Muscle of leg (tissue), 11 donors: ENCODE measurements around the gene DUS2. TPM values are rescaled to one million over a fixed set of nuclear protein-coding genes. Genes with fewer than 3 reads are reported as not detected.
A peak's percentile ranks its signal among the peaks of the same experiment; 100 is the strongest.
"Not testable (repeated sequence)": the region's sequence is repeated elsewhere in the genome, so short reads cannot be mapped to it uniquely, and the experiment has no call there.

Source experiments
- DNase-seq: peaks from one replicate; pipeline ENCODE4 v3.0.0; 2013
- H3K27ac ChIP-seq: one replicate; pipeline ENCODE4 v1.5.1; 2013; ENCODE audit warnings: mild to moderate bottlenecking, low read length, control low read depth
- H3K27me3 ChIP-seq: one replicate; pipeline ENCODE4 v1.6.1; 2013; ENCODE audit warnings: low read length; ENCODE audit not compliant: control insufficient read depth, insufficient read depth
- H3K36me3 ChIP-seq: one replicate; pipeline ENCODE4 v1.6.1; 2013; ENCODE audit warnings: low read length; ENCODE audit not compliant: control insufficient read depth, insufficient read depth
- H3K4me1 ChIP-seq: one replicate; pipeline ENCODE4 v1.6.1; 2013; ENCODE audit warnings: low read length; ENCODE audit not compliant: control insufficient read depth, insufficient read depth
- H3K4me3 ChIP-seq: one replicate; pipeline ENCODE4 v1.5.1; 2013; ENCODE audit warnings: low read length, control low read depth
- H3K9me3 ChIP-seq: replicated peaks from 2 replicates; pipeline ENCODE4 v1.6.1; 2013; ENCODE audit warnings: low read depth, low read length; ENCODE audit not compliant: control insufficient read depth
- WGBS: methylation state at CpG from one replicate; pipeline ENCODE4 v1.1.5; 2013; ENCODE audit warnings: missing lambda C conversion rate; ENCODE audit not compliant: insufficient coverage; 5-methylcytosine and 5-hydroxymethylcytosine counted together
- polyA plus RNA-seq, 8 donors: library from polyadenylated mRNA; unstranded; fragments of 120-200 nt; gene quantifications; one replicate each; pipeline versions ENCODE4 v1.2.1 to v1.2.3, GENCODE V29; 2013; ENCODE audit warnings: inconsistent platforms in 1 of 8, low replicate concordance in 1 of 8; ENCODE audit not compliant: insufficient read length in 8 of 8, insufficient read depth in 1 of 8
- total RNA-seq: library from RNA; stranded (reverse); fragments of 120-200 nt; gene quantifications from one replicate; pipeline ENCODE4 v1.2.4, GENCODE V29; 2013

Gene DUS2
- total and polyA plus RNA-seq, 9 donors = 10.1 to 13.7 (median 12.5) TPM

- not testable (repeated sequence) for H3K9me3 ChIP-seq, DNase-seq, H3K4me3 ChIP-seq, H3K27ac ChIP-seq, H3K27me3 ChIP-seq, H3K36me3 ChIP-seq
- WGBS = 94% methylated on average over 36 of the region's 36 CpGs
- H3K4me1 ChIP-seq = peaks cover 10% of the 10 kb centered on the region
Measured at GRCh38 chr16:67998231-67998778, 24.8 kb upstream of the DUS2 start.

GRCh38 chr16:67998779-67999688 is 24.1 kb upstream of the DUS2 start, which contains the start of gene DPEP2:
Gene DPEP2, minus strand, starts transcription at chr16:67999484. Its CDS starts 6,272 bp downstream, at chr16:67993212.
- H3K4me1 ChIP-seq, H3K27me3 ChIP-seq, H3K9me3 ChIP-seq, H3K36me3 ChIP-seq: not testable (repeated sequence)
- peak; percentile 54 for DNase-seq
- peak within 1 kb of the TSS; percentile 5 for H3K4me3 ChIP-seq
- 36% methylated on average over 5 of the region's 18 CpGs for WGBS
- H3K27ac ChIP-seq = peak within 1 kb of the TSS; percentile 42

- no peaks in the 10 kb centered on the region for H3K9me3 ChIP-seq
- H3K4me1 ChIP-seq = peaks cover 5% of the 10 kb centered on the region
- H3K4me3 ChIP-seq = no peak overlapping the region
- H3K36me3 ChIP-seq = no peaks in the 10 kb centered on the region
- no peaks in the 10 kb centered on the region for H3K27me3 ChIP-seq
- DNase-seq = no peak
- peak overlapping the region; percentile 29 for H3K27ac ChIP-seq
- WGBS = no CpG with 5 or more reads among the region's 2 CpGs
Measured at GRCh38 chr16:67999985-68000384, 23.1 kb upstream of the DUS2 start.

GRCh38 chr16:68000450-68000849 is 22.6 kb upstream of the DUS2 start:
- H3K4me1 ChIP-seq = peaks cover 5% of the 10 kb centered on the region
- no peaks in the 10 kb centered on the region for H3K36me3 ChIP-seq
- WGBS = 50% methylated on average over 2 of the region's 3 CpGs
- H3K4me3 ChIP-seq = no peak overlapping the region
- peak; percentile 56 for DNase-seq
- H3K27me3 ChIP-seq = no peaks in the 10 kb centered on the region
- no peak overlapping the region for H3K27ac ChIP-seq
- no peaks in the 10 kb centered on the region for H3K9me3 ChIP-seq

- no CpG with 5 or more reads among the region's 4 CpGs for WGBS
- no peak overlapping the region for H3K27ac ChIP-seq
- no peaks in the 10 kb centered on the region for H3K36me3 ChIP-seq
- no peaks in the 10 kb centered on the region for H3K27me3 ChIP-seq
- no peaks in the 10 kb centered on the region for H3K9me3 ChIP-seq
- H3K4me3 ChIP-seq = no peak overlapping the region
- H3K4me1 ChIP-seq = peaks cover 5% of the 10 kb centered on the region
- no peak for DNase-seq
Measured at GRCh38 chr16:68003031-68003430, 20.1 kb upstream of the DUS2 start.

GRCh38 chr16:68005211-68005610 is 17.9 kb upstream of the DUS2 start:
- no peaks in the 10 kb centered on the region for H3K27me3 ChIP-seq
- peak overlapping the region; percentile 48 for H3K27ac ChIP-seq
- H3K4me3 ChIP-seq = no peak overlapping the region
- WGBS = no CpG with 5 or more reads among the region's 9 CpGs
- no peaks in the 10 kb centered on the region for H3K9me3 ChIP-seq
- no peaks in the 10 kb centered on the region for H3K36me3 ChIP-seq
- no peak for DNase-seq
- peaks cover 5% of the 10 kb centered on the region for H3K4me1 ChIP-seq

GRCh38 chr16:68005786-68006286 is 17.2 kb upstream of the DUS2 start:
- peak; percentile 70 for DNase-seq
- WGBS = 33% methylated on average over 3 of the region's 6 CpGs
- peak overlapping the region; percentile 48 for H3K27ac ChIP-seq
- H3K4me3 ChIP-seq = no peak overlapping the region
- peaks cover 3% of the 10 kb centered on the region for H3K4me1 ChIP-seq
- H3K27me3 ChIP-seq = no peaks in the 10 kb centered on the region
- H3K9me3 ChIP-seq = no peaks in the 10 kb centered on the region
- H3K36me3 ChIP-seq = no peaks in the 10 kb centered on the region

- no peak for DNase-seq
- Histone ChIP-seq H3K36me3 (no peaks in the 10 kb centered on the region), H3K4me1 (peaks cover 3% of the 10 kb centered on the region), H3K27me3 (peaks cover 2% of the 10 kb centered on the region), H3K9me3 (no peaks in the 10 kb centered on the region), H3K4me3 (no peak overlapping the region), H3K27ac (no peak overlapping the region)
- 44% methylated on average over 7 of the region's 9 CpGs for WGBS
Measured at GRCh38 chr16:68009157-68009735, 13.8 kb upstream of the DUS2 start.

- not testable (repeated sequence) for H3K36me3 ChIP-seq, H3K4me1 ChIP-seq, H3K4me3 ChIP-seq, H3K9me3 ChIP-seq, DNase-seq, H3K27me3 ChIP-seq, H3K27ac ChIP-seq
- WGBS = 80% methylated on average over 1 of the region's 4 CpGs
Measured at GRCh38 chr16:68009872-68010271, 13.2 kb upstream of the DUS2 start.

GRCh38 chr16:68013440-68013839 is 9.6 kb upstream of the DUS2 start:
- Histone ChIP-seq H3K27ac (no peak overlapping the region), H3K27me3 (peaks cover 2% of the 10 kb centered on the region), H3K36me3 (no peaks in the 10 kb centered on the region), H3K4me3 (no peak overlapping the region), H3K9me3 (no peaks in the 10 kb centered on the region), H3K4me1 (peaks cover 3% of the 10 kb centered on the region)
- DNase-seq = no peak
- no CpG with 5 or more reads among the region's 1 CpG for WGBS
